Measurements from ENCODE around the gene NOS3. TPM values are rescaled to one million over a fixed set of nuclear protein-coding genes. Genes with fewer than 3 reads are reported as not detected.

NOS3 gene
- total and polyA plus RNA-seq, 2 of the 13 experiments (the other 11 are each of a cell fraction or from before 2014, with no cell fraction given) = 3.7 to 7.5 TPM

- TF ChIP-seq ZNF350 (CRISPR knock-in tag; IDR thresholded peaks at IDR 0.05; ENCODE audit: borderline replicate concordance, low read depth) (peak; percentile 88; the same call in 1 of the 2 replicates), BATF2 (CRISPR knock-in tag; IDR thresholded peaks at IDR 0.05) (no peak; the same call in 1 of the 2 replicates), ZNF780A (CRISPR knock-in tag; IDR thresholded peaks at IDR 0.05) (no peak), ATF5 (CRISPR knock-in tag; IDR thresholded peaks at IDR 0.05; ENCODE audit: low read depth) (no peak), RORA (CRISPR knock-in tag; IDR thresholded peaks at IDR 0.05) (no peak), ZNF839 (CRISPR knock-in tag; IDR thresholded peaks at IDR 0.05; ENCODE audit: borderline replicate concordance) (0 out of 2 replicates have a peak, but pooled peaks have one; percentile 28), ZNF121 (CRISPR knock-in tag; IDR thresholded peaks at IDR 0.05) (no peak), ESRRA (CRISPR knock-in tag; IDR thresholded peaks at IDR 0.05; ENCODE audit: low read depth) (no peak), ZNF883 (CRISPR knock-in tag; IDR thresholded peaks at IDR 0.05; ENCODE audit: not compliant biosample characterization) (no peak), AGO2 (optimal IDR thresholded peaks at IDR 0.05; ENCODE audit: low read depth, low read length) (no peak), ZNF629 (CRISPR knock-in tag; conservative IDR thresholded peaks at IDR 0.05) (no peak), ZNF333 (CRISPR knock-in tag; IDR thresholded peaks at IDR 0.05; ENCODE audit: borderline replicate concordance) (no peak), KLF13 (CRISPR knock-in tag; IDR thresholded peaks at IDR 0.05) (no peak), ZNF776 (CRISPR knock-in tag; IDR thresholded peaks at IDR 0.05) (no peak), SRSF4 (IDR thresholded peaks at IDR 0.05; ENCODE audit: low read depth, low read length, poor library complexity, severe bottlenecking) (no peak), ZNF646 (CRISPR knock-in tag; IDR thresholded peaks at IDR 0.05) (no peak), ZNF44 (CRISPR knock-in tag; IDR thresholded peaks at IDR 0.05) (no peak)
These were observed 37.5 kb downstream of the NOS3 start, which contains the start of gene ABCB8 (continued) for GRCh38 chr7:151028131-151028947.
